Liver (tissue), 9 donors: ENCODE data around the gene GJA5. TPM values are rescaled to one million over a fixed set of nuclear protein-coding genes. Genes with fewer than 3 reads are reported as not detected.

Source experiments
- DNase-seq: peaks from one replicate; pipeline ENCODE4 v3.0.0-alpha.2; 2017; ENCODE audit warnings: low spot score
- H3K27ac ChIP-seq, 2 donors: one replicate each; pipeline ENCODE4 v1.7.0; 2013; ENCODE audit warnings: inconsistent platforms in 2 of 2, low read length in 2 of 2, control low read depth in 1 of 2, low read depth in 1 of 2, mild to moderate bottlenecking in 1 of 2
- H3K27me3 ChIP-seq, 4 donors: one replicate each; pipeline versions ENCODE4 v1.6.1 to v1.7.0; 2013; ENCODE audit warnings: low read length in 3 of 4, inconsistent platforms in 1 of 4, mild to moderate bottlenecking in 1 of 4, moderate library complexity in 1 of 4; ENCODE audit not compliant: control insufficient read depth in 4 of 4, insufficient read depth in 4 of 4
- H3K36me3 ChIP-seq, 4 donors: one replicate each; pipeline versions ENCODE4 v1.6.1 to v1.7.0; 2013; ENCODE audit warnings: low read length in 3 of 4, mild to moderate bottlenecking in 3 of 4, low read depth in 1 of 4, moderate library complexity in 1 of 4; ENCODE audit not compliant: control insufficient read depth in 4 of 4, insufficient read depth in 3 of 4
- H3K4me1 ChIP-seq, 4 donors: one replicate each; pipeline versions ENCODE4 v1.6.1 to v1.7.0; 2013; ENCODE audit warnings: low read length in 3 of 4, mild to moderate bottlenecking in 3 of 4, moderate library complexity in 1 of 4; ENCODE audit not compliant: control insufficient read depth in 4 of 4, insufficient read depth in 4 of 4
- H3K4me3 ChIP-seq, 3 donors: one replicate each; pipeline versions ENCODE4 v1.6.1 to v1.7.0; 2013; ENCODE audit warnings: low read length in 3 of 3, control low read depth in 1 of 3, low read depth in 1 of 3, mild to moderate bottlenecking in 1 of 3
- H3K9ac ChIP-seq, 2 donors: one replicate each; pipeline ENCODE4 v1.7.0; 2013; ENCODE audit warnings: low read length in 2 of 2, mild to moderate bottlenecking in 2 of 2, moderate library complexity in 2 of 2, control low read depth in 1 of 2, low read depth in 1 of 2
- H3K9me3 ChIP-seq, 4 donors: one replicate each; pipeline versions ENCODE4 v1.6.1 to v1.7.0; 2013; ENCODE audit warnings: low read length in 3 of 4; ENCODE audit not compliant: control insufficient read depth in 4 of 4
- EGR1 ChIP-seq, 2 donors: IDR thresholded peaks; 2 replicates each; pipeline ENCODE4 v1.6.1; 2016 to 2018; ENCODE audit warnings: antibody characterized with exemption in 2 of 2, low read depth in 2 of 2
- FOXA1 ChIP-seq: IDR thresholded peaks from 2 replicates; pipeline ENCODE4 v1.6.1; 2016; ENCODE audit warnings: antibody characterized with exemption
- FOXA2 ChIP-seq: IDR thresholded peaks from 2 replicates; pipeline ENCODE4 v1.6.1; 2016; ENCODE audit warnings: antibody characterized with exemption
- GABPA ChIP-seq, 2 donors: IDR thresholded peaks in 1 of 2; conservative IDR thresholded peaks in 1 of 2; 2 replicates each; pipeline ENCODE4 v1.6.1; 2016; ENCODE audit warnings: antibody characterized with exemption in 2 of 2, mild to moderate bottlenecking in 1 of 2, moderate library complexity in 1 of 2
- HNF4A ChIP-seq, 2 donors: conservative IDR thresholded peaks; 2 replicates each; pipeline ENCODE4 v1.6.1; 2016; ENCODE audit warnings: antibody characterized with exemption in 2 of 2, mild to moderate bottlenecking in 2 of 2
- HNF4G ChIP-seq: IDR thresholded peaks from 2 replicates; pipeline ENCODE4 v1.6.1; 2016; ENCODE audit warnings: antibody characterized with exemption
- JUND ChIP-seq, 2 donors: IDR thresholded peaks; 2 replicates each; pipeline ENCODE4 v1.6.1; 2016; ENCODE audit warnings: antibody characterized with exemption in 2 of 2
- NR2F2 ChIP-seq: IDR thresholded peaks from 2 replicates; pipeline ENCODE4 v1.6.1; 2016; ENCODE audit warnings: antibody characterized with exemption
- RAD21 ChIP-seq, 2 donors: IDR thresholded peaks; 2 replicates each; pipeline ENCODE4 v1.6.1; 2016; ENCODE audit warnings: antibody characterized with exemption in 2 of 2, mild to moderate bottlenecking in 2 of 2
- RXRA ChIP-seq, 2 donors: IDR thresholded peaks; 2 replicates each; pipeline ENCODE4 v1.6.1; 2017 to 2018; ENCODE audit warnings: antibody characterized with exemption in 2 of 2, mild to moderate bottlenecking in 1 of 2
- SP1 ChIP-seq: IDR thresholded peaks from 2 replicates; pipeline ENCODE4 v1.6.1; 2018; ENCODE audit warnings: antibody characterized with exemption, mild to moderate bottlenecking
- TAF1 ChIP-seq: conservative IDR thresholded peaks from 2 replicates; pipeline ENCODE4 v1.6.1; 2016; ENCODE audit warnings: antibody characterized with exemption, mild to moderate bottlenecking
- YY1 ChIP-seq: IDR thresholded peaks from 2 replicates; pipeline ENCODE4 v1.6.1; 2016; ENCODE audit warnings: antibody characterized with exemption, mild to moderate bottlenecking
- WGBS: extraction: QIAGEN DNeasy Blood & Tissue Kit; methylation state at CpG from one replicate; pipeline ENCODE4 v1.1.7; 2013; 5-methylcytosine and 5-hydroxymethylcytosine counted together
- polyA plus RNA-seq, 2 donors: library from polyadenylated mRNA; stranded (reverse) in 1 of 2; unstranded in 1 of 2; fragments of 200-250 nt in 1 of 2; fragments of >200 nt in 1 of 2; fragmentation: Nextera tagmentation in 1 of 2; extraction: Ambion mirVana in 1 of 2; gene quantifications; one replicate each; pipeline versions ENCODE4 v1.2.1 to v1.2.3, GENCODE V29; 2013 to 2015
- total RNA-seq, 2 donors: library from RNA; depleted of rRNA; stranded (reverse); fragments of >200 nt; gene quantifications; one replicate each; pipeline ENCODE4 v1.2.3, GENCODE V29; 2014
- TF ChIP-seq, protein P1 (sequence below): IDR thresholded peaks from 2 replicates; pipeline ENCODE4 v1.6.1; 2016; ENCODE audit warnings: antibody characterized with exemption
- TF ChIP-seq, protein P2 (sequence below): IDR thresholded peaks from 2 replicates; pipeline ENCODE4 v1.6.1; 2016; ENCODE audit warnings: antibody characterized with exemption
- TF ChIP-seq, protein P3 (sequence below): IDR thresholded peaks from 2 replicates; pipeline ENCODE4 v1.6.1; 2016; ENCODE audit warnings: antibody characterized with exemption, mild to moderate bottlenecking
- TF ChIP-seq, protein P4 (sequence below): fragments of 150-350 bp; IDR thresholded peaks from 2 replicates; pipeline ENCODE4 v1.5.1; 2017; ENCODE audit warnings: improper control_type of control experiment, low read depth, low read length; ENCODE audit not compliant: missing input control
- TF ChIP-seq, protein P5 (sequence below): IDR thresholded peaks from 2 replicates; pipeline ENCODE4 v1.6.1; 2016; ENCODE audit warnings: antibody characterized with exemption
- donor health status: healthy.
- donor health status: healthy.
- donor health status: healthy.
- donor health status: healthy.
- donor health status: healthy.

GJA5 gene
- total and polyA plus RNA-seq, 4 donors: 0.70 to 1.8 (median 1.3) TPM

DNA sequence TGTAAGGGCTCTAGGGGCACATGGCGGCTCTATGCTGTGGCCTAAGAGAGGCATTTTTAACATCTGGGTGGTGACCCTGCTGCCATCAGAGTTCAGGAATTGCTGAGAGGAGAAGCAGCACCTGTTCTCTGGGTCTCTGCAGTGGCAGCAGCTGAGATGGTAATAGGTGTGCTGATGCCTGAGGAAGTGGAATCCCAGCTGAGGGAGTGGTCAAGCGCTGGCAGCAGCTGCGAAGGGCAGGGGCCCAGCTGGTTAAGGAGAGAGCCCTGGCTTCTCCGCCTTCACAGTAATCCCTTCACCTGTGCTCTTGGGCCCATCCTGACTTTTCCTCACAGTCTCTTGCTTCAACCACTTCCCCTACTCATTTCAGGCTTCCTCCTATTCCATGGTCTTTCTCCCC is 39.8 kb downstream of the GJA5 start:
- Histone ChIP-seq H3K9me3 (no peaks in the 10 kb centered on the region), H3K9ac (no peak overlapping the region), H3K27ac (no peak overlapping the region), H3K4me3 (no peak overlapping the region), H3K36me3 (no peaks in the 10 kb centered on the region), H3K27me3 (peaks cover 0 to 5% (median 0%) of the 10 kb centered on the region in 4 donors), H3K4me1 (no peaks in the 10 kb centered on the region)
- DNase-seq: no peak
- WGBS: 93% methylated on average over 4 of the region's 4 CpGs
- TF ChIP-seq, protein P1, sequence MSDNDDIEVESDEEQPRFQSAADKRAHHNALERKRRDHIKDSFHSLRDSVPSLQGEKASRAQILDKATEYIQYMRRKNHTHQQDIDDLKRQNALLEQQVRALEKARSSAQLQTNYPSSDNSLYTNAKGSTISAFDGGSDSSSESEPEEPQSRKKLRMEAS: no peak
- TF ChIP-seq RXRA (IDR thresholded peaks at IDR 0.05) (no peak), GABPA (IDR thresholded peaks at IDR 0.05 in 1 of 2, conservative IDR thresholded peaks at IDR 0.05 in 1 of 2) (no peak), FOXA1 (no peak), FOXA2 (no peak), JUND (IDR thresholded peaks at IDR 0.05) (no peak), HNF4A (conservative IDR thresholded peaks at IDR 0.05) (no peak), HNF4G (no peak), YY1 (no peak), EGR1 (IDR thresholded peaks at IDR 0.05; ENCODE audit: low read depth in 2 of 2) (no peak), SP1 (no peak), NR2F2 (no peak), RAD21 (IDR thresholded peaks at IDR 0.05) (no peak), TAF1 (no peak)
- TF ChIP-seq, protein P2, sequence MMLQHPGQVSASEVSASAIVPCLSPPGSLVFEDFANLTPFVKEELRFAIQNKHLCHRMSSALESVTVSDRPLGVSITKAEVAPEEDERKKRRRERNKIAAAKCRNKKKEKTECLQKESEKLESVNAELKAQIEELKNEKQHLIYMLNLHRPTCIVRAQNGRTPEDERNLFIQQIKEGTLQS: no peak
- TF ChIP-seq, protein P3, sequence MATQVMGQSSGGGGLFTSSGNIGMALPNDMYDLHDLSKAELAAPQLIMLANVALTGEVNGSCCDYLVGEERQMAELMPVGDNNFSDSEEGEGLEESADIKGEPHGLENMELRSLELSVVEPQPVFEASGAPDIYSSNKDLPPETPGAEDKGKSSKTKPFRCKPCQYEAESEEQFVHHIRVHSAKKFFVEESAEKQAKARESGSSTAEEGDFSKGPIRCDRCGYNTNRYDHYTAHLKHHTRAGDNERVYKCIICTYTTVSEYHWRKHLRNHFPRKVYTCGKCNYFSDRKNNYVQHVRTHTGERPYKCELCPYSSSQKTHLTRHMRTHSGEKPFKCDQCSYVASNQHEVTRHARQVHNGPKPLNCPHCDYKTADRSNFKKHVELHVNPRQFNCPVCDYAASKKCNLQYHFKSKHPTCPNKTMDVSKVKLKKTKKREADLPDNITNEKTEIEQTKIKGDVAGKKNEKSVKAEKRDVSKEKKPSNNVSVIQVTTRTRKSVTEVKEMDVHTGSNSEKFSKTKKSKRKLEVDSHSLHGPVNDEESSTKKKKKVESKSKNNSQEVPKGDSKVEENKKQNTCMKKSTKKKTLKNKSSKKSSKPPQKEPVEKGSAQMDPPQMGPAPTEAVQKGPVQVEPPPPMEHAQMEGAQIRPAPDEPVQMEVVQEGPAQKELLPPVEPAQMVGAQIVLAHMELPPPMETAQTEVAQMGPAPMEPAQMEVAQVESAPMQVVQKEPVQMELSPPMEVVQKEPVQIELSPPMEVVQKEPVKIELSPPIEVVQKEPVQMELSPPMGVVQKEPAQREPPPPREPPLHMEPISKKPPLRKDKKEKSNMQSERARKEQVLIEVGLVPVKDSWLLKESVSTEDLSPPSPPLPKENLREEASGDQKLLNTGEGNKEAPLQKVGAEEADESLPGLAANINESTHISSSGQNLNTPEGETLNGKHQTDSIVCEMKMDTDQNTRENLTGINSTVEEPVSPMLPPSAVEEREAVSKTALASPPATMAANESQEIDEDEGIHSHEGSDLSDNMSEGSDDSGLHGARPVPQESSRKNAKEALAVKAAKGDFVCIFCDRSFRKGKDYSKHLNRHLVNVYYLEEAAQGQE: no peak
- TF ChIP-seq, protein P4, sequence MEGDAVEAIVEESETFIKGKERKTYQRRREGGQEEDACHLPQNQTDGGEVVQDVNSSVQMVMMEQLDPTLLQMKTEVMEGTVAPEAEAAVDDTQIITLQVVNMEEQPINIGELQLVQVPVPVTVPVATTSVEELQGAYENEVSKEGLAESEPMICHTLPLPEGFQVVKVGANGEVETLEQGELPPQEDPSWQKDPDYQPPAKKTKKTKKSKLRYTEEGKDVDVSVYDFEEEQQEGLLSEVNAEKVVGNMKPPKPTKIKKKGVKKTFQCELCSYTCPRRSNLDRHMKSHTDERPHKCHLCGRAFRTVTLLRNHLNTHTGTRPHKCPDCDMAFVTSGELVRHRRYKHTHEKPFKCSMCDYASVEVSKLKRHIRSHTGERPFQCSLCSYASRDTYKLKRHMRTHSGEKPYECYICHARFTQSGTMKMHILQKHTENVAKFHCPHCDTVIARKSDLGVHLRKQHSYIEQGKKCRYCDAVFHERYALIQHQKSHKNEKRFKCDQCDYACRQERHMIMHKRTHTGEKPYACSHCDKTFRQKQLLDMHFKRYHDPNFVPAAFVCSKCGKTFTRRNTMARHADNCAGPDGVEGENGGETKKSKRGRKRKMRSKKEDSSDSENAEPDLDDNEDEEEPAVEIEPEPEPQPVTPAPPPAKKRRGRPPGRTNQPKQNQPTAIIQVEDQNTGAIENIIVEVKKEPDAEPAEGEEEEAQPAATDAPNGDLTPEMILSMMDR: no peak
- TF ChIP-seq, protein P5, sequence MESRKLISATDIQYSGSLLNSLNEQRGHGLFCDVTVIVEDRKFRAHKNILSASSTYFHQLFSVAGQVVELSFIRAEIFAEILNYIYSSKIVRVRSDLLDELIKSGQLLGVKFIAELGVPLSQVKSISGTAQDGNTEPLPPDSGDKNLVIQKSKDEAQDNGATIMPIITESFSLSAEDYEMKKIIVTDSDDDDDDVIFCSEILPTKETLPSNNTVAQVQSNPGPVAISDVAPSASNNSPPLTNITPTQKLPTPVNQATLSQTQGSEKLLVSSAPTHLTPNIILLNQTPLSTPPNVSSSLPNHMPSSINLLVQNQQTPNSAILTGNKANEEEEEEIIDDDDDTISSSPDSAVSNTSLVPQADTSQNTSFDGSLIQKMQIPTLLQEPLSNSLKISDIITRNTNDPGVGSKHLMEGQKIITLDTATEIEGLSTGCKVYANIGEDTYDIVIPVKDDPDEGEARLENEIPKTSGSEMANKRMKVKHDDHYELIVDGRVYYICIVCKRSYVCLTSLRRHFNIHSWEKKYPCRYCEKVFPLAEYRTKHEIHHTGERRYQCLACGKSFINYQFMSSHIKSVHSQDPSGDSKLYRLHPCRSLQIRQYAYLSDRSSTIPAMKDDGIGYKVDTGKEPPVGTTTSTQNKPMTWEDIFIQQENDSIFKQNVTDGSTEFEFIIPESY: no peak
